Stimulated activated naive CD4-positive, alpha-beta T cell (primary cell): ENCODE results near the gene RBL1.
"Not testable (repeated sequence)": the region's sequence is repeated elsewhere in the genome, so short reads cannot be mapped to it uniquely, and the experiment has no call there.

ENCODE experiments used
- DNase-seq, 6 experiments: peaks; one replicate each; lab custom pipeline; 2025; lab: John Stamatoyannopoulos, UW

RBL1 gene

DNA sequence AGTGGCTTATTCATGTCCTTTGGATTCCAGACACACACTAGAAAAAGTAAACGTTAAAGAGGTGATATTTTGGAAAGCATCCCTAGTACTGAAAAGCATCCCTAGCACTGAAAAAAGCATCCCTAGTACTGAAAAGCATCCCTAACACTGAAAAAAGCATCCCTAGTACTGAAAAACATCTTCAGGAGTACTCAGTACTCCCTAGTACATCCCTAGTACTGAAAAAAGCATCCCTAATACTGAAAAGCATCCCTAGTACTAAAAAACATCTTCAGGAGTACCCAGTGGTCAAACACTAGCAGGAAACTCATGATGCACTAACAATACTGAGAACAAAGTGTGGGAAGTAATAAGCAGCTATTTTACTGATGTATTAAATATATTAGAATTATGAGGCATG, 98.7 kb downstream of the RBL1 start:
- DNase-seq: no peak

DNA sequence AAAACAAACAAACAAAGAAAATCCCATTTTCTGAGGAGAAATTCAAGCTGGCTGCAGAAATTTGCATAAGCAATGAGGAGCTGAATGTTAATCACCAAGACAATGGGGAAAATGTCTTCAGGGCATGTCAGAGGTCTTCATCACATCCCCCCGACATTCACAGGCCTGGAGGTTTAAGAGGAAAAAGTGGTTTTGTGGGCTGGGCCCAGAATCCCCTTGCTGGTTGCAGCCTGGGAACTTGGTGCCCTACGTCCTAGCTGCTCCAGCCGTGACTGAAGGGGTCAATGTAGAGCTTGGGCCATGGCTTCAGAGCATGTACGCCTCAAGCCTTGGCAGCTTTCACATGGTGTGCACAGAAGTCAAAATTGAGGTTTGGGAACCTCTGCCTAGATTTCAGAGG, 101.6 kb downstream of the RBL1 start:
- not testable (repeated sequence) for DNase-seq

DNA sequence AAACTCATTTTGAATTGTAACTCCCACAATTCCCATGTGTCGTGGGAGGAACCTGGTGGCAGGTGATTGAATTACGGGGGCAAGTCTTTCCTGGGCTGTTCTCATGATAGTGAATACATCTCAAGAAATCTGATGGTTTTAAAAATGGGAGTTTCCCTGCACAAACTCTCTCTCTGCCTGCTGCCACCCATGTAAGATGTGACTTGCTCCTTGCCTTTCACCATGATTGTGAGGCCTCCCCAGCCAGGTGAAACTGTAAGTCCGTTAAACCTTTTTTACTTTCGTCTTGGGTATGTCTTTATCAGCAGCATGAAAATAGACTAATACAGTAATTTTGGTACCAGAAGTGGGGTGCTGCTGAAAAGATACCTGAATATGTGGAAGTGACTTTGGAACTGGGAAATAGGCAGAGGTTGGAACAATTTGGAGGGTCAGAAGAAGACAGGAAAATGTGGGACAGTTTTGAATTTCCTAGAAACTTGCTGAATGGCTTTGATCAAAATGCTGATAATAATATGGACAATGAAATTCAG, 102.9 kb downstream of the RBL1 start:
- DNase-seq: no peak

DNA sequence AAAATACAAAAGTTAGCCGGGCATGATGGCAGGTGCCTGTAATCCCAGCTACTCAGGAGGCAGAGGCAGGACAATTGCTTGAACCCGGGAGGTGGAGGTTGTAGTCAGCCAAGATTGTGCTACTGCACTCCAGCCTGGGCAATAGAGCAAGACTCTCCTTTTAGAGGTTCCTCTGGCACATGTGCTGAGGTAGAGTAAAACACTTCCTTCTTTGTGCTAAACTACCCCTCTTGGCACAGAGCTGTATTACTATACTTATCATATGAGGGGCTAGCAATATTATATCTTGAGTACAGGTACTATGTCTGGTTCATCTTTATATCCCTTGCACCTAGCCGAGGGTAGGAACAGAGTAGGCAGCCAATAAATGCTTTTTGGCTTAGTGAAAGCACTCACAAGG, 104.1 kb downstream of the RBL1 start:
- DNase-seq: no peak

DNA sequence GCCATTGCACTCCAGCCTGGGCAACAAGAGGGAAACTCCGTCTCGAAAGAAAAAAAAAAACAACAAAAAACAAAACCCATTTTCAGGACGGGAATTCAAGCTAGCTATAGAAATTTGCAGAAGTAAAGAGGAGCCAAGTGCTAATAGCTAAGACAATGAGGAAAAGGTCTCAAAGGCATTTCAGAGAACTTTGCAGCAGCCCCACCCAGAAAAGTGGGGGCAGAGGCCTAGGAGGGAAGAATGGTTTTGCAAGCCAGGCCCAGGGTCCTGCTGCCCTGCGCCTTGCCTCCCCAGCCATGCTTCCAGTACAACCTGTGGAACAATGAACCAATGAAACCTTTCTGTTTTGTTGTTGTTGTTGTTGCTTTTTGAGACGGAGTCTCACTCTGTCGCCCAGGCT, 106.0 kb downstream of the RBL1 start:
- DNase-seq: no peak

DNA sequence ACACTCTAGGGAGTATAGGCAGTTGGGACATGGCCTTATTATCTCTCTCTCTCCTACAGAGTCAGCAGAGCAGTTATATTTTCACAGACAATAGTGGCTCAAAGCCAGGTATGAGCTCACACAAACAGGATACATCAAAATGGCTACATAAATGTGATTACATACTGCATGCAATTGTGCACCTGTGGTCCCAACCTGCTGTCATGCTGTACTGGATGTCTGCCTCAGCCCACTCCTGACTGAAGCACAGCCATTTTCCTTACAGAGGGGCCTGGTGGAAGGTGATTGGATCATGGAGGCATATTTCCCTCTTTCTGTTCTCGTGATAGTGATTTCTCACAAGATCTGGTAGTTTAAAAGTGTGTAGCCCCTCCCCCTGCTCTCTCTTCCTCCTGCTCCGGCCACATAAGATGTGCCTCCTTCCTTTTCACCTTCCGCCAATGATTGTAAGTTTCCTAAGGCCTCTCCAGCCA, 107.3 kb downstream of the RBL1 start:
- peak in 3 of 6 experiments; percentile 57 to 66 (median 60) for DNase-seq

DNA sequence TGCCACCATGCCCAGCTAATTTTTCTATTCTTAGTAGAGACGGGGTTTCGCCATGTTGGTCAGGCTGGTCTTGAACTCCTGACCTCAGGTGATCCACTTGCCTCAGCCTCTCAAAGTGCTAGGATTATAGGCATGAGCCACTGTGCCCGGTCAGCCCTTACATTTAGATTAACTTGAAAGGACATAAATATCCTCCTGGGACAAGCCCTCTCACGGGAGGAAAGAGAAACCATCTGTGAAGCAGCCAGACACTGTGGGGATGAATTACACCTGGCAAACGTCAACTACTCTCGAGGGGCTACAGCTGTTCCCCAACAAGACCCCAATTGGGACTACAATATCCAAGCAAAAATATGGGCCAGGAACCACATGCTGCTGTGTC, 111.5 kb downstream of the RBL1 start:
- DNase-seq: no peak

DNA sequence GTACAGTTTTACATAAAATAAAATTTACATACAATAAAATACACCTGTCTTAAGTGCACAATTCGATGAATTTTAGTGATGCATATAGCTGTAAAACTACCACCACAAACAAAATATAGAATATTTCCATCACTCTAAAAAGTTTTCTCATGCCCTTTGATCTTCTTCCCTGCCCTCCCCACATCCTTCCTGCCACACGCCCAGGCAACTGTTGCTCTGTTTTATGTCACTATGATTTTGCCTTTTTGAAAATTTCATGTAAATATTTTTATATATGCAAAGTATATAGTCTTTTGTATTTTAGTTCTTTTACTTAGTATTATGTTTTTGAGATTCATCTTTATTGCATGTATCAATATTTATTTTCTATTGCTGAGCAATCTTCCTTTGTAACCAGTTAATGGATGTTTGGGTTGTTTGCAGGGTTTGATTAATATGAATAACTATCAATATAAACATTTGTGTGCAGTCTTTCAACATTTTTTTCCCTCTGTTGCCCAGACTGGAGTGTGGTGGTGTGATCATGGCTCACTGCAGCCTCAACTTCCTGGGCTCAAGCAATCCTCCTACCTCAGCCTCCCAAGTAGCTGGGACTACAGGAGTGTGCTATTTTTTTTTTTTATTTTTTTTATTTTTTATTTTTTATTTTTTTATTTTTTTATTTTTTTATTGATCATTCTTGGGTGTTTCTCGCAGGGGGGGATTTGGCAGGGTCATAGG, 120.5 kb downstream of the RBL1 start:
- peak; percentile 49 to 89 (median 80) for DNase-seq

DNA sequence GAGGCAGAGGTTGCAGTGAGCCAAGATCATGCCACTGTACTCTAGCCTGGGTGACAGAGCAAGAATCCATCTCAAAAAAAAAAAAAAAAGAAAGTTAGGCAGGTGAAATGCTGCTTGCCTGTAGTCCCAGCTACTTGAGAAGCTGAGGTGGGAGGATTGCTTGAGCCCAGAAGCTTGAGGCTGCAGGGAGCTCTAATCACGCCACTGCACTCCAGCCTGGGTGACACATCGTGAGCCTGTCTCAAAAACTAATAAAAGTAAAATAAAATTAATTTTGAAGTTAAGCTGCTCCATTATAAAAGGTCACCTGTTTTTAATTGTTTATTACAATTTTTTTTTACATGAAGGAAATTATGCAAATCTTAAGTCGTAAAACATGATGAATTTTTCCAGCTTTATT, 121.1 kb downstream of the RBL1 start:
- DNase-seq: peak in 4 of 6 experiments; percentile 12 to 72 (median 16)

DNA sequence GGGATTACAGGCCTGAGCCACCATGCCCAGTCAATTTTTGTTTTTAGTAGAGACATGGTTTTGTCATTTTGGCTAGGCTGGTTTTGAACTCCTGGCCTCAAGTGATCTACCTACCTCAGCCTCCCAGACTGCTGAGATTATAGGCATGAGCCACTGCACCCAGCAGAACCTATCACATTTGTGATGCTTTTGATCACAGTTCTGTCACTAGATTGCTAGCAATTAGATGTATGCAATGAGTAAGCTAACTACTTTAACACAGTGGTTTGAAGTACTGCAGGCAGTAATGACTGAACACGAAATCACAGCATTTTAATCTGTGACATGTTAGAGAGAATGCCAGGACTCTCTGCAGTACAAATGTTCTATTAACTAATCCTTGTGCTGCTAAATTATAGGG, 124.7 kb downstream of the RBL1 start:
- no peak for DNase-seq

DNA sequence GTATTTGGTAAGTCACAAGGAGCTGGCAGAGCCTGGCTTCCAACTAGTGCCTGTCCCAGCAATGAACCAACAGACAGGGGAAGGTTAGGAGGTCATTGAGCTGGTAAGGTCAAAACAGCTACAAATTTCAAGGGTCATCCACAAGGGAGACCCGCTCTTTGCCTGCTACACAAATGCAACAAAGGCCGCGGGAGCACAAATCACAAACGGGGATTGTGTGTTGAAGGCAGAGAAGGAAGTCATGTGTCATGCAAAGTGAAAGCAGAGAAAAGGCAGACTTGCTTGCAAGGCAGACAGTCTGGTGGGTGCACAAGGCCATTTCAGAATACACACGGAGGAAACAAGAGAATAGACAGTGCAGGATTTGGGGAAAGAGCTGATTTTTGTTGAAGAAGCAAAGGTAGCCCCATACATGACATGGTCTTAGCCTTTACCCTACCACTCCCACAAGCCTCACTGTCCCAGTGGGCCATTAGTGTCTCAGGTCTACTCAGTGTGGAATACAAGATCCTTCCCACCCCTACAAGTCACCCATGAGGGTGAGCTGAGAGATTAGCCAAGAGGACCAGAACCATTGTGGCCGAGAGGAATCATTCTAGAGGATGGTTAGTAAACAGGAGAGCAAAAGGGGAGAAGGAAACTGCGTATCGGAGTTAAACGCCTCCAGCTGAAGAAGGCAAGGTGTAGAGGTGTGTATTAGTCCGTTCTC, 126.2 kb downstream of the RBL1 start:
- DNase-seq: peak in 5 of 6 experiments; percentile 14 to 63 (median 33)

DNA sequence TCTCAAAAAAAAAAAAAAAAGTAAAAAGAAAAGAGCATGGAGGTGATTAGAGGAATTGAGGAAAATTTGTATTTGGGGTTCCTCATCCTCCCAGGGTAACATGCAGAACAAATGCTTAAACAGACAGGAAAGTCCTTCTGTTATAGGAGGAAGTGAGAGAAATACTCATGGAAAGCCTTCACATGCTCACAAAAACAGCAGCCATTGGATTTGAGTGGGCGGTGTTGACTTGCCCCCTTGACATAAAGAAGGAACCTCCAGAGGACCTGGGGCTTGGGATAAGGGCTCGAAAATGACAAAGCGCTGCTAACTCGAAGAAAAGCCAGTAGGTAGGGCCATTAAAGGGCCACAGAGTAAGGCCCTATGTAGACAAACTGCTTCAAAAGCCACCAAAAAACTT, 126.7 kb downstream of the RBL1 start:
- DNase-seq: no peak

DNA sequence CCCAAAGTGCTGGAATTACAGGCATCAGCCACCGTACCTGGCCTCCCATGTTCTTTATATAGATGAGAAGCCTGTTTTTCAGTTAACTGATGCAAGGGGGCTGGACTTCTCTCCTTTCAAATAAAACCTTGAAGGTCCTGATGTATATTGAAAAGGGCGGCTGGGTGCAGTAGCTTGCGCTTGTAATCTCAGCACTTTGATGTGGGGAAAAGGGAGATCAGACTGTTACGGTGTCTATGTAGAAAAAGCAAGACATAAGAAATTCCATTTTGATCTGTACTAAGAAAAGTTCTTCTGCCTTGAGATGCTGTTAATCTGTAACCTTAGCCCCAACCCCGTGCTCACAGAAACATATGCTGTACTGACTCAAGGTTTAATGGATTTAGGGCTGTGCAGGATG, 128.2 kb downstream of the RBL1 start:
- peak in 5 of 6 experiments; percentile 17 to 61 (median 34) for DNase-seq

DNA sequence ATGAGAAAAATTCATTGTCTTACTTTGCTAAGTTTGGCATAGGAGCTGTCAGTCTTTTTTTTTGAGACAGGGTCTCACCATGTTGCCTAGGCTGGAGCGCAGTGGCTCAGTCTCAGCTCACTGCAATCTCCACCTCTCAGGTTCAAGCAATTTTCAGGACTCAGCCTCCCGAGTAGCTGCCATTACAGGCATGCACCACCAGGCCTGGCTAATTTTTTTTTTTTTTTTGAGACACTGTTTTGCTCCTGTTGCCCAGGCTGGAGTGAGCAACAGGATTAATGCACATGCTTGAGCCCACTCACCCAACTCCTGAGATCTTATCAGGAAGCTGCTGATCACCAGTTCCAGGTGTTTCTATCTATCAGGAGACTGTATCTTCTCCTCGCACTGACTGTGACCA, 128.8 kb downstream of the RBL1 start:
- not testable (repeated sequence) for DNase-seq

DNA sequence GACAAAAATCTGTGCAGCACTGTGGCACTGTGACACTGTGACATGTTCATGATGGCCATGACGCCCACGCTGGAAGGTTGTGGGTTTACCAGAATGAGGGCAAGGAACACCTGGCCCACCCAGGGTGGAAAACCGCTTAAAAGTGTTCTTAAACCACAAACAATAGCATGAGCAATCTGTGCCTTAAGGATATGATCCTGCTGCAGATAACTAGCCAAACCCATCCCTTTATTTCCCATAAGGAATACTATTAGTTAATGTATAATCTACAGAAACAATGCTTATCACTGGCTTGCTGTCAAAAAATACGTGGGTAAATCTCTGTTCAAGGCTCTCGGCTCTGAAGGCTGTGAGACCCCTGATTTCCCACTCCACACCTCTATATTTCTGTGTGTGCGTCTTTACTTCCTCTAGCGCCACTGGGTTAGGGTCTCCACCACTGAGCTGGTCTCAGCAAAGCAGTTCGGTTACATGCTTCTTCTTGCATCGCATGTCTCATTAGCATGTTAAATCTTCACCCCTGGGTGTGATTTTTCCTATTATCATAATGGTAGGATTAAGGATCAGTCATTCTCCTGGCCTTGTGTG, 133.3 kb downstream of the RBL1 start:
- DNase-seq: not testable (repeated sequence)

DNA sequence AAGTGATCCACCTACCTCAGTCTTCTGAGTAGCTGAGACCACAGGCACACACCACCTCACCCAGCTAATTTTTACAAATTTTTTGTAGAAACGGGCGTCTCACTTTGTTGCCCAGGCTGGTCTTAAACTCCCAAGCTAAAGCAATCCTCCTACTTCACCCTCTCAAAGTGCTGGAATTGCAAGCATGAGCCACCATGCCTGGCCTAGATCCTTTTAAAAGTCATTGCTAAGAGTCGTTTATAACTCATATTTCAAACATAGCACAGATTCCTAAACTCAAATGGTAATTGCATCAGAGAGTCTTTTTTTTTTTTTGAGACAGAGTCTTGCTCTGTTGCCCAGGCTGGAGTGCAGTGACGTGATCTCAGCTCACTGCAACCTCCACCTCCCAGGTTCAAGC, 136.6 kb downstream of the RBL1 start:
- DNase-seq: no peak

DNA sequence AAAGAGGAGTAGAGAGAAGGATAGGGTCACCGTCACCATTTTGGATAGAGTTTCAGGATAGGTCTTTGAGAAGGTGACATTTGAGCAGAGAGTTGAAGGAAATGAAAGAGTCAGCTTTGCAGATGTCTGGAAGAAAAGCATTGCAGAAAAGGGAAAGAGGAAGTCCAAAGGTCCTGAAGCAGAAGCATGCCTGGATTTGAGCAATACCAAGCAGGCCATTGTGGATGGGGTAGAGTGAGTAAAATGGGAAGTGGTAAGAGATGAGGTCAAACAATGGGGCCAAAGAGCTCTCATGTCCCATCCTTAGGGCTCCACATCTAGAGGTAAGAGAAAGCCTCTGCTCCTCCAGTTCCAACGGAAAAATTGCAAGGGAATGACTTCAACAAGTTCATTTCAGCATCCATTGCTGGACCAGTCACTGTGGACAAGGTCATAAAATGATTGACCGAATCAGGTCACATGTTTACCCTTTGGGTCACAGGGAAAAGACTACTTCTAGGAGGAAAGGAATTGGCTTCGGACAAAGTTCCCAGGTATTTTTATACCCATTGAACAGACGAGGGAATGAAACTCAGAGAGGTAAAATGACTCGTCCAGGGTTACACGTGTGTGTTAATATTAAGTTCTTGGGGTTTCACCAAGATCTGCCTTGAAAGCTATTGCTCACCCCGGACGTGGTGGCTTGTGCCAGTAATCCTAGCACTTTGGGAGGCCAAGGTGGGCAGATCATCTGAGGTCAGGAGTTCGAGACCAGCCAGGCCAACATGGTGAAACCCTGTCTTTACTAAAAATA, 137.7 kb downstream of the RBL1 start:
- no peak for DNase-seq

DNA sequence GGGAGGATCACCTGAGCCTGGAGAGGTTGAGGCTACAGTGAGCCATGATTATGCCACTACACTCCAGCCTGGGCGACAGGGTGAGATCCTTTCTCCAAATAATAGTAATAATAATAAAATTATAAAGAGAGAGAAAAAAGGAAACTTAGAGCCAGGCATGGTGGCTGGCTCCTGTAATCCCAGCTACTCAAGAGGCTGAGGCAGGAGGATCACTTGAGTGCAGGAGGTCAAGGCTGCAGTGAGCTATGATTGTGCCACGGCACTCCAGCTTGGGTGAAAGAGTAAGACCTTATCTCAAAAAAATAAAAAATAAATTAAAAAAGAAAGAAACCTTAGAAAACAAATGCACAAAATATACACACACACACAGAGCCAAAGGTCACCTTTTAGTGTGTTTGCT, 139.1 kb downstream of the RBL1 start:
- no peak for DNase-seq

DNA sequence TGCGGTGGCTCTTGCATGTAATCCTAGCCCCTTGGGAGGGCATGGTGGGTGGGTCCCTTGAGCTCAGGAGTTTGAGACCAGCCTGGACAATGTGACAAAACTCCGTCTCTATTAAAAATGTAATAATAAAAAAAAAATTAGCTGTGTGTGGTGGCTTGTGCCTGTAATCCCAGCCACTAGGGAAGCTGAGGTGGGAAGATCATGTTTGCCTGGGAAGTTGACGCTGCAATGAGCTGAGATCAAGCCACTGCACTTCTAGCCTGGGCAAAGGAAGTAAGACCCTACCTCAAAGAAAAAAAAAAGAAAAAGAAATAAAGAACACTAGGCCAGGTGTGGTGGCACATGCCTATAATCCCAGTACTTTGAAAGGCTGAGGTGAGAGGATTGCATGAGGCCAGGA, 139.8 kb downstream of the RBL1 start:
- DNase-seq: no peak

DNA sequence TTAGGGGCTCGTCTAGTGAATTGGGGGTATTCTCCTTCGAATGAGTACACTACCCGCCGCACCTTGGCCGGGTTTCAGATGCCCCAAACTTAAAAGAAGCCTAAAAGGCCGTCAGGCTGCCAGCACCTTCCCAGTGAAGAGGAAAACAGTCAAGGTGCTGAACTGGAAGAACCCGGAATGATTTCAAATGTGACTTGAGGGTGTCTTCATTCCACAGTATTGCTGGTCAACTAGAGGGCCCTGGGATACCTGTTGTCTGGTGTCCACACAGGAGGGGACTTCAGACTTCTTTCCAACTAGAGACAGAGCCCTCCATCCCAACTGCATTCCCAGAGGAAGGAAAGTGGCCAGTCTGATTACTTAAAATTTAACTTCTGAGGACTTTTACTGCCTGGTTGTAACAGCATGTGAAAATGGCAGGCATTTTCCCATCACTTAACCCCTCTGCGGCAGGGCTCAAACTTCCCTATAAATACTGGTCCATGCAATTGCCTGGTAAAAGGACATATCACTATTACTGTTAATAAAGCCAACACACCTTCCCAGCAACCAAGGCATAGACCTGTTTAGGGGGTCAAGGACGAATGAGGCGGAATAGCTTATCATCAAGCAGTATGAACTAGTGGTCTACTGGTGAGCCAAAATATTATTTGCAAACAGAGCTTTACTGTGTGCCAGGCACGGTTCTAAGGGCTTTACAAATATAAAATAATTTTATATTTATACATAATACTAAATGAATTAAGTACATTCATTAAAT, 143.6 kb downstream of the RBL1 start:
- no peak for DNase-seq
